ENCODE measurements around the gene ZSWIM4. TPM values are rescaled to one million over a fixed set of nuclear protein-coding genes. Genes with fewer than 3 reads are reported as not detected.

ZSWIM4 gene
- polyA plus RNA-seq, 2 of the 4 experiments (the other 2 are of a cell fraction) = 1.6 to 3.4 TPM

- Histone ChIP-seq H3K4me2 (no peak within 1 kb of the TSS), H3K9me3 (no peaks in the 10 kb centered on the region), H3K4me3 (no peak within 1 kb of the TSS), H3K4me1 (peaks cover 24% of the 10 kb centered on the region), H3K27ac (no peak within 1 kb of the TSS; a peak in 1 of 6 replicates)
- CTCF ChIA-PET = interaction anchor here (0.7 to 2.3 kb wide), 6 partner anchors 10 to 471 kb away, joined by 3 to 8 read pairs (median 4); no protein-coding TSS in a partner anchor
- FAIRE-seq (no peak), ATAC-seq (no peak), DNase-seq (ENCODE audit: low read depth in 1 of 2, low spot score in 1 of 2) (no peak)
- TF ChIP-seq NPAS2 (CRISPR knock-in tag; IDR thresholded peaks at IDR 0.05; ENCODE audit: borderline replicate concordance) (no peak), KDM5A (IDR thresholded peaks at IDR 0.05) (no peak), POLR2AphosphoS2 (conservative IDR thresholded peaks at IDR 0.05; ENCODE audit: low read length) (no peak), MAFK (IDR thresholded peaks at IDR 0.05; ENCODE audit: partially characterized antibody) (no peak), MYC (IDR thresholded peaks at IDR 0.05; ENCODE audit: borderline replicate concordance, low read length) (no peak), HDAC2 (IDR thresholded peaks at IDR 0.05) (no peak), USF2 (IDR thresholded peaks at IDR 0.05) (no peak), CBX2 (IDR thresholded peaks at IDR 0.05; ENCODE audit: borderline replicate concordance, low read depth) (no peak), FOSL2 (IDR thresholded peaks at IDR 0.05) (no peak), FOSL2 (CRISPR knock-in tag; IDR thresholded peaks at IDR 0.05) (no peak)
- POLR2A ChIA-PET = no interaction called here
- 49% methylated on average over 4 of the region's 5 CpGs for WGBS (ENCODE audit: missing lambda C conversion rate)
Measured at GRCh38 chr19:13876834-13877233, 81.6 kb downstream of the ZSWIM4 start, which contains the start of gene NANOS3. TSS of gene NANOS3 (plus strand) at chr19:13877134. CDS start at chr19:13877249, 115 bp downstream.

DNA sequence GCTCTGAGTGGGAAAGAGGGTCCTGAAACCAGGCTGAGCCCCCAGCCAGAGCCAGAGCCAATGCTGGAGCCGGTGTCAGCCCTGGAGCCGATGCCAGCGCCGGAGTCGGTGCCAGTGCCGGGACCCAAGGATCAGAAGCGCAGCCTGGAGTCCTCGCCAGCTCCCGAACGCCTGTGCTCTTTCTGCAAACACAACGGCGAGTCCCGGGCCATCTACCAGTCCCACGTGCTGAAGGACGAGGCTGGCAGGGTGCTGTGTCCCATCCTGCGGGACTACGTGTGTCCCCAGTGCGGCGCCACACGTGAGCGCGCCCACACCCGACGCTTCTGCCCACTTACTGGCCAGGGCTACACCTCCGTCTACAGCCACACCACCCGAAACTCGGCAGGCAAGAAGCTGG lies 82.1 kb downstream of the ZSWIM4 start:
- Histone ChIP-seq H3K4me1 (peaks cover 19% of the 10 kb centered on the region), H3K9me3 (no peaks in the 10 kb centered on the region), H3K4me2 (no peak overlapping the region), H3K27ac (no peak overlapping the region), H3K4me3 (no peak overlapping the region)
- DNase-seq (ENCODE audit: low read depth in 1 of 2, low spot score in 1 of 2) = no peak
- ATAC-seq = no peak
- 83% methylated on average over 16 of the region's 27 CpGs for WGBS (ENCODE audit: missing lambda C conversion rate)
- TF ChIP-seq ZFP36 (IDR thresholded peaks at IDR 0.05; ENCODE audit: borderline replicate concordance, partially characterized antibody) (no peak), SREBF2 (IDR thresholded peaks at IDR 0.05) (no peak), ZNF302 (CRISPR knock-in tag; IDR thresholded peaks at IDR 0.05) (no peak), RARB (CRISPR knock-in tag; IDR thresholded peaks at IDR 0.05) (no peak), RNF2 (IDR thresholded peaks at IDR 0.05; ENCODE audit: borderline replicate concordance, low read depth) (no peak), HMGXB4 (CRISPR knock-in tag; IDR thresholded peaks at IDR 0.05; ENCODE audit: borderline replicate concordance) (no peak), MYC (IDR thresholded peaks at IDR 0.05; ENCODE audit: borderline replicate concordance, low read length) (no peak), TFCP2L1 (CRISPR knock-in tag; IDR thresholded peaks at IDR 0.05) (no peak), GATA3 (IDR thresholded peaks at IDR 0.05; ENCODE audit: borderline replicate concordance) (no peak), POLR2A (IDR thresholded peaks at IDR 0.05; ENCODE audit: low read length) (no peak), EHMT2 (IDR thresholded peaks at IDR 0.05; ENCODE audit: low read depth) (no peak), RCOR1 (IDR thresholded peaks at IDR 0.05; ENCODE audit: low read depth, low read length) (no peak), RAD21 (conservative IDR thresholded peaks at IDR 0.05 in 1 of 2, IDR thresholded peaks at IDR 0.05 in 1 of 2) (no peak), CHD2 (IDR thresholded peaks at IDR 0.05; ENCODE audit: low read length, partially characterized antibody) (no peak)
- TF ChIP-seq, protein P1, sequence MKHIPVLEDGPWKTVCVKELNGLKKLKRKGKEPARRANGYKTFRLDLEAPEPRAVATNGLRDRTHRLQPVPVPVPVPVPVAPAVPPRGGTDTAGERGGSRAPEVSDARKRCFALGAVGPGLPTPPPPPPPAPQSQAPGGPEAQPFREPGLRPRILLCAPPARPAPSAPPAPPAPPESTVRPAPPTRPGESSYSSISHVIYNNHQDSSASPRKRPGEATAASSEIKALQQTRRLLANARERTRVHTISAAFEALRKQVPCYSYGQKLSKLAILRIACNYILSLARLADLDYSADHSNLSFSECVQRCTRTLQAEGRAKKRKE (CRISPR knock-in tag; IDR thresholded peaks at IDR 0.05; ENCODE audit: low read depth) = no peak
- TF ChIP-seq, protein P2, sequence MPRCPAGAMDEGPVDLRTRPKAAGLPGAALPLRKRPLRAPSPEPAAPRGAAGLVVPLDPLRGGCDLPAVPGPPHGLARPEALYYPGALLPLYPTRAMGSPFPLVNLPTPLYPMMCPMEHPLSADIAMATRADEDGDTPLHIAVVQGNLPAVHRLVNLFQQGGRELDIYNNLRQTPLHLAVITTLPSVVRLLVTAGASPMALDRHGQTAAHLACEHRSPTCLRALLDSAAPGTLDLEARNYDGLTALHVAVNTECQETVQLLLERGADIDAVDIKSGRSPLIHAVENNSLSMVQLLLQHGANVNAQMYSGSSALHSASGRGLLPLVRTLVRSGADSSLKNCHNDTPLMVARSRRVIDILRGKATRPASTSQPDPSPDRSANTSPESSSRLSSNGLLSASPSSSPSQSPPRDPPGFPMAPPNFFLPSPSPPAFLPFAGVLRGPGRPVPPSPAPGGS (IDR thresholded peaks at IDR 0.05) = no peak
- FAIRE-seq = no peak
- ChIA-PET CTCF (interaction anchor here (0.7 to 2.3 kb wide), 5 partner anchors 10 to 471 kb away, joined by 3 to 8 read pairs (median 4); no protein-coding TSS in a partner anchor), POLR2A (no interaction called here)

Data from A549 (cell line).